Activated CD4-positive, alpha-beta T cell treated with anti-CD3 and anti-CD28 coated beads for 1 hour (primary cell): ENCODE data around the gene AMN.

Experiments
- DNase-seq: peaks from one replicate; pipeline ENCODE4 v3.0.0-alpha.2; 2020

AMN gene

GRCh38 chr14:102945346-102946130 lies 23.1 kb downstream of the AMN start:
- no peak for DNase-seq

DNA sequence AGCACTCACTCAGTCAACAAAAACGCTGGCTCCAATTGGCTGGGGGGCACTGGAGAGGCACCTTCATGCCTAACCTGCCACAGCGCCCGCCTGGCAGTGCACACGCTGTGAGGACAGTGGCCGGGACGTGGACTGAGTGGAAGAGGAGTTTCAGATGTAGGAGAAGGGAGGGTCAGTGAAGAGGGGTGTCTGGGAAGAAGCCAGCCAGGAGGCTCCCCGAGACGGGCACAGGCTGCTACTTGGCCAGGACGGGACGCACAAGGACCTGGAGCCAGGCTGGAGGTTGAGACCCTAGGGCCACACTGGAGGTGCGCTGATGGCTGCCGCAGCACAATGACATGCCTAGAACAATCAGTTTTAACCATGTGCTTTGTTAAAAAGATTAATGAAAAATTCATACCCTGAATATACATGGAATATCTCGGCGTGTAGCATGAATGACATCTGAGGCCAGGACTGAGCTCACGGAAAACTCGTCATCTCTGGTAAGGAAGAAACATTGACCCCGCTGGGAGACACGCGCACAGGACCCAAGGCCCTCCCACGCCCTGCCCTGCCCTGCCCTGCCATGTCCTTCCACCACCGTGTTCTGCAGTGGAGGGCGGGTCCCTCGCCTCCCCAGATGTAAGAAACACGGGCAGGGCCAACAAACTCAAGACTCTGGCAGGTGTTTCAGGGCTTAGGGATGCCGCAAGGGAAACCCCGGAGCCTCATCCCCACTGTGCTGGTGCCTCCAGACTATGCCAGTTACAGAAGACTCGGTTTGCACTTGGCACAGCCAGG lies 25.0 kb downstream of the AMN start:
- no peak for DNase-seq

GRCh38 chr14:102948698-102949061 lies 26.2 kb downstream of the AMN start:
- DNase-seq: no peak

DNA sequence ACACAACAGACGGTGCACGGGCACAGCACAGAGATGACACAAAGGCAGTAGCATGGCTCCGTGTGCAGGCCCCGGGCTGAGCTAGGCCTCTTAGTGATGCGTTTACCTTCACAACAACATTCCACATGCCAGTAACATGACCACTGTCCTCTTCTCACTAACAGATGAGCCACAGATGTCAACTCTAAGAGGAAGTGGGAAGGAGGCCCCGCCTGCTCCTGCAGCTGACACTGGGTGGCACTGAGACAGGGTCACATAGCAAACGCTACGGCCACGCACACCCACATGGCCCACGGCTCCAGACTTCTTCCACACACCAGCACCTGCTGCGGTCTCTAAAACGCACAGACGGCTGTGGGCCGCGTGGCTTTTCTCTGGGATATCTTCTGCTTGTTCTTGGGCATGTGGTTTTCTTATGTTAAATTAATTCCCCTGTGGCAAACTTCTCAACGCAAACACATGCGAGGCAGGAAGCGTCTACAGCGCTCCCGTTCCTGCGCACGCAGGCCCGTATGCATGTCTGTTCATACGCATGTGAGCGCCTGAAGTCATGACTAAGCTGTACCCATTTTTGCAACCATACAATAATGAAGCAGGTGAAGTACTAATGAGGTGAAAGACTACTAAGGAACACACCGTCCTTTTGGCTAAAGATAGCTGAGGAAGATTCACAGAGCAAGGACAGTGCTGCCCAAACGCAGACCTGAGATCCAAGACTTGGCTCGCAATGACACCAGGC lies 26.8 kb downstream of the AMN start:
- no peak for DNase-seq

DNA sequence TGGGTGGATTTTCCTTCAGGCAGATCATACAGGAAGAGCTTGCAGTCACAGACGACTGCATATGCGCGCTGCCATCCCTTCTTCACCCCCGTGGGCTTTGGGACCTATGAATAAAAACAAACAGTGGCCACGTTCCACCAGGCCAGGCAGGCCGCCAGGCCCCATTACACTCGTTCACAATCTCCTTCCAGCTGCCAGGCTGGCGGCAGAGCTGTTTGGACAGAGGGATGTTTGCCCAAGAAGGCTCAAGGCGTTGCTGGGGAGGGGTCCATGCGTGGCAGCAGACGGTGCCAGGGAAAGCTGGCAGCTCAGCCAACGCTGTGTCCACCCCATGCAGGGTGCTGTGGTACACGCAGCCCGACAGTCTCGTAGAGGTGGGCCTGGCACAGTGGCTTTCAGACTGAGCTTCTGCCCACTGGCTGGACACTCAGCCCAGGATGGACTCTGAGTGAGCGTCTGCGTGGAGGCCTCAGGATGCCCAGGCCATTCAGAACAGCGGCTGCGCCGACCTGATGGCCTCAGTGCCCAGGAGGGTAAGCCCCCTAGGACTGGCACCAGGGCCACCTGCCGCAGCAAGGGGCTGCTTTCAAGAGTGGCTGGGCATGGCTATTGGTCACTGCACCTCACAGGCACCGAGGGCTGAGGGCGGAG lies 27.5 kb downstream of the AMN start:
- DNase-seq: no peak

GRCh38 chr14:102951034-102951433 lies 28.6 kb downstream of the AMN start:
- no peak for DNase-seq

DNA sequence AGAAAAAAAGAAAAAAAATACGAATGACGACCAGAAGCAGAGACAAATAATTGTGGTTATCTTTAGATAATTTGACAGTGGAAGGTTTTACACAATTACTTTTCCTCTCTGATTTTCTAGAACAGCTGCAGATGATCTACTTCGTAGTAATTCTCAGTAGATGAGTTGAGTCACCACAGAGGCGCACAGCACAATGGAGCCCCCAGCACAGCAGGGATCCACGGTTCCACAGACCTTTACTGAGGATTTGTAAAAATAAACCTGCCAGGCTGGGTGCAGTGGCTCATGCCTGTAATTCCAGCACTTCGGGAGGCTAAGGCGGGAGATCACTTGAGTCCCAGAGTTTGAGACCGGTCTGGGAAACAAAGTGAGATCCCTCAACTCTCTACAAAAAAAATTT lies 29.3 kb downstream of the AMN start:
- DNase-seq: no peak

DNA sequence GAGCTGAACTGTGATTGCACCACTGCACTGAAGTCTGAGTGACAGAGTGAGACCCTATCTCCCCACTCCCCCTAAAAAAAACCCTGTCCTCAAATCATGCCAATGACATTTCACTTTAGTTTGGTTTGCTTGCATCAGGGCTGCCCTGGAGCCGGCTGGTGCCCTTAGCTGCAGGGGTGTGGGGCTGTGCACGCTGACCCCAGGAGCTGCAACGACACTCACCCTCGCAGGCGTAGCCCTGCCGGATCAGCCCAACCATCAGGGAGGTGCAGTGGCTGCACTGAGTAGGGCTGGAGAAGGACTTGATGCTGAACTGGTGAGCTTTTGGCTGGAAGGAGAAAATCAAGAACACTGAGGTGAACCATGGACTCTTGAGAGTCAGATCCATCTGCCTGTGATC lies 29.8 kb downstream of the AMN start:
- DNase-seq: no peak

GRCh38 chr14:102953100-102953499 lies 30.6 kb downstream of the AMN start:
- no peak for DNase-seq

DNA sequence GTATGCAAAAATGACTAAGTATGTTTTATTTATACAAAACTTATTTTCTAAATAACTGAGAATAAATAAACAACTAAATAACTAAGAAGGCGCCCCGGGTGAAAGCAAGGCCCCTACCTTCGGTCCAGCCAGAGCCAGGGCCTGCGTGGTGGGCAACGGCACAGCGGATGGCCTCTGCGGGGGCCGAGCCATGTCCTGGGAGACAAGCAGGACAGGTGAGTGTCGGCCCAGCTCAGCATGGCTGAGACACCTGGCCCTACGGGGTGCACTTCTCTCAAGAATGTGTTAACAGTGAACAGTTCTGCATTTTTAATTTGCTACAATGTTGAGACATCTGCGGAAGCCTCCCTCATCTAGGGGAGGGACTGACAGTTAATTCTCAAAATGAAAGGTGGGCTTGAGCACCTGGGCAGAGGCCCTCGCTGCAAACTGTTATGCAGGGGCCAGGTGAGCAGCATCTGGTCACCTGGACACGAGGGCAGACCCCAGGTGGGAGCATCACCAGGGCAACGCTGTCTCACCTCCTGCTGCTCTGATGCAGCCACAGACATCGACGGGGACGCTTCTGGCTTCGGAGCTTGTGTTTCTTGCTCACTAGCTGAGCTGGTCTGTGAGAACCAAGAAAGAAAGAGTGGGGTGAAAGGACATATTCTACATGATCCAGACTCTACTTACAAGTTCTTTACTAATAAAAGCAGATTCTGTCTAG lies 31.8 kb downstream of the AMN start:
- DNase-seq: no peak

- DNase-seq: no peak
Measured at GRCh38 chr14:102955636-102956408, 33.4 kb downstream of the AMN start.

- DNase-seq: no peak
Measured at GRCh38 chr14:102957222-102957621, 34.8 kb downstream of the AMN start.

- no peak for DNase-seq
Measured at GRCh38 chr14:102958461-102958860, 36.0 kb downstream of the AMN start.

DNA sequence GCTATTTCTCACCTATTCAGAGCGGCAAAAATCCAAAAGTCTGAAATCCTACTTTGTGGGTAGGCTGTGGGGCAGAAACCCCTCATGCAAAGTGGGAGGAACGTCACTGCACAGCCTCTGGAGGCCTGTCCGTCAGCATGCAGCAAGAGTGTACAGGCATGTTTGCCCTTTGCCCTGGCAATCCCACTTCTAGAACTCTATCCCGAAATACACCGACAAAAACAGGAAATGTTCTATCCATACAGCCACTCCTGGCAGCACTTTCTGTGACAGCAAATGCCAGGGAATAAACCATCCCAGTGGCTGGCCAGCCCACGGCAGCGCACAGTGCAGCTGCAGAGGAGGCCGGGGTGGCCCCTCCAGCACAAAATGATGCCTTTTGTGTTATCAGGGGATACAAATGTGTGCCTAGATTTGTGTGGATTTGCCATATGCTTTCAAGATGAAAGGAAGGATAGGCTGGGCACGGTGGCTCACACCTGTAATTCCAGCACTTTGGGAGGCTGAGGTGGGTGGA lies 39.7 kb downstream of the AMN start:
- no peak for DNase-seq

DNA sequence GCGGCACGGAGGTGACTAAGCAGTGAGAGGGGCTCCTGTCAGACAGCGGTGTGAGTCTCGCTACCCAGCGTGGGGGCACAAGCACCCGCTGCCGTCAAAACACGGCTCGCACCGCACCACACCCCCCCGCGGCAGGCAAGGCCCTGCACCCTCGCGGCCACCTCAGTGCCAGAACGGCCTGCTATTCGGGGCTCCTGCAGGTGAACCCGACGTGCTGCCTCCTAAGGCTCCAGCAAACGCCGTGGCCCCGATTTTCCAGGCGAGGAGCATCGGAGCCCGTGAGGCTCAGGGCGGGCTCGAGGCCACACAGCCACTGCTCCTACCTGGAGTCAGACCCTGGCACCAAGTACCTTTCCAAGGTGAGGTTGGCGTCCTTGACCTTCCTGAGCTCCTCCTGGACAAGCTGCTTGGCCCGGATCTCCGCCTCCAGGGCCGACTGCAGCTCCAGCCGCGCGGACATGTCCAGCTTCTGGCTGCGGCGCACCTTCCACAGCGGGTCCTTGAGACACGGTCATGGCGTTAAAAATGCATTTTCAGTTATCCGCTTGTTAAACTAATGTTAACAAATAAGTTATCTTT lies 41.8 kb downstream of the AMN start:
- DNase-seq: no peak

- no peak for DNase-seq
Measured at GRCh38 chr14:102965282-102965681, 42.8 kb downstream of the AMN start.

- DNase-seq: no peak
Measured at GRCh38 chr14:102965971-102966655, 43.6 kb downstream of the AMN start.

GRCh38 chr14:102966681-102967505 lies 44.4 kb downstream of the AMN start:
- DNase-seq: no peak

- DNase-seq: no peak
Measured at GRCh38 chr14:102967506-102967795, 45.0 kb downstream of the AMN start.

DNA sequence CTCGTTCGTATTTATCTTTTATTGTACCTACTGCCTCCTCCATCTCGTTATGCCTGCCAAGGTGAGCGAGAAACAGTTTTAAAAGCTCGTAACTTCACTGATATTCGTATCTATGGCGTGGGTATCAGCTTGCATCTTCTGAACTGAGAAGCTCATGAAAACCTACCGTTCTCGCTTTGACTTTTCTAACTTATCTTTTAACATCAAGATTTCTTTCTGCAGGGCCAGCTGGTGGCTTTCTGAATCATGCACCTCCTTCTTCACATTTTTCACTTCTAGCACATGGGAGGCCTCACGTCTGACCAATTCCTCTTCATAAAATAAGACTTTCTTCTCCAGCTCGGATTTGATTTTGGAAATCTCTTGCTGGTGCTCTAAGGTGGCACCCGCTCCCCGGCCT lies 45.8 kb downstream of the AMN start:
- no peak for DNase-seq
